Upper lobe of right lung (tissue), 1 donor: ENCODE measurements around the gene ACTR6. TPM values are rescaled to one million over a fixed set of nuclear protein-coding genes. Genes with fewer than 3 reads are reported as not detected.
"Not testable (repeated sequence)": the region's sequence is repeated elsewhere in the genome, so short reads cannot be mapped to it uniquely, and the experiment has no call there.

Source experiments
- ATAC-seq: fragments of 200-7000 bp; cut with Tn5 transposase; one replicate; pipeline ENCODE4 v1.9.1; 2020; ENCODE audit warnings: mild to moderate bottlenecking, moderate library complexity
- DNase-seq: peaks from one replicate; pipeline ENCODE4 v3.0.0-alpha.2; 2020
- H3K27ac ChIP-seq: fragments of 200-600 bp; one replicate; pipeline ENCODE4 v1.8.0; 2022
- H3K27me3 ChIP-seq: fragments of 200-600 bp; one replicate; pipeline ENCODE4 v1.8.0; 2022; ENCODE audit warnings: mild to moderate bottlenecking
- H3K36me3 ChIP-seq: fragments of 200-600 bp; one replicate; pipeline ENCODE4 v1.8.0; 2022
- H3K4me1 ChIP-seq: fragments of 200-600 bp; one replicate; pipeline ENCODE4 v1.8.0; 2022
- H3K4me3 ChIP-seq: fragments of 200-600 bp; one replicate; pipeline ENCODE4 v1.8.0; 2022; ENCODE audit warnings: mild to moderate bottlenecking
- H3K9me3 ChIP-seq: fragments of 200-600 bp; one replicate; pipeline ENCODE4 v1.8.0; 2022
- CTCF ChIP-seq: fragments of 200-600 bp; IDR thresholded peaks from one replicate; pipeline ENCODE4 v1.8.0; 2022; ENCODE audit warnings: antibody characterized with exemption
- intact Hi-C: fragments of 100-400 bp; cut with DNase I; formaldehyde crosslinking; loops from one replicate; pipeline ENCODE4 v1.11.0; 2022
- total RNA-seq: library from RNA; stranded (reverse); fragmentation: NEBNext Ultra II Directional; extraction: Animal tissue kit (Norgen Biotek cat#: 25700); gene quantifications from one replicate; pipeline ENCODE4 v1.2.1, GENCODE V29; 2021
- donor health status: DM: no; HTN: yes; CAD: no; lungs with severe emphysema.

ACTR6 gene
- total RNA-seq, 1 donor from 2014 or later, result 25.2 TPM

DNA sequence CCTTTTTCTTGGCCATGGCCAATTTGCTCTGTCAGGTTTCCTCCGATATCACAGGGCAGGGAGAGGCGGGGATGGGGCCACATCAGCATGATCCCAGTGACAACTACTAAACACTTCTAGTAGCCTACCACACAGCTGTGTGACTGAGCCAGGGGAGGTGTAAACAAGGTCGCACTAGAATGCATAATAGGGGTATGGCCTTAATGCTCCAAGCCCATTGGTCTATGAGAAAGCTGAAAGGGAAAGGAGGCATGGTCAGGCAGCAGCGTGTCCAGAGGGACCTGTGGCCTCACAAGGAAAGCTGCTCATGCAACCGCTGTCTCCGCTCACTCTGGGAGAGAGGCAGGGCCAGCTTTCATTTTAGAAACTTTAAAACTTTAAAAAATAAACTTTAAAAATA is 27.5 kb upstream of the ACTR6 start:
- H3K27ac ChIP-seq, result no peak overlapping the region
- DNase-seq, result no peak
- H3K4me3 ChIP-seq, result no peak overlapping the region
- ATAC-seq, result no peak
- intact Hi-C loops, result no loop called here
- no peaks in the 10 kb centered on the region for H3K36me3 ChIP-seq
- no peaks in the 10 kb centered on the region for H3K4me1 ChIP-seq
- TF ChIP-seq CTCF, result no peak
- H3K9me3 ChIP-seq, result no peaks in the 10 kb centered on the region
- H3K27me3 ChIP-seq, result no peaks in the 10 kb centered on the region

DNA sequence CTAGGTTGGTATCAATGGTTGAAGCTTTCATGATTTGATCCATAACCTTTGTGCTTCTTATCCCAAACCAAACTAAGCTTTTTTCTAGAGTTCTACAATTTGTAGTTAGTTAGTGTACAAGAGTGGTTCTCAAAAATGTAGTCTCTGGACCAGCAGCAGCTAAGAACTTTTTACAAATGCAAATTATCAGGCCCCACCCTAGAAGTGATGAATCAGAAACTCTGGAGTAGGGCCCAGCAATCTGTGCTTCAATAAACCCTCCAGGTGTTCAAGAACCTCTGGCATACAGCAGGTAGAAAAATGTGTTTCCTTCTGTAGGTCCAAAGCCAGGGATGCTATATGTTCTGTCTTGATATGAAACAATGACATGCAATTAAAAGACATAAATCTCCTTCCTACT is 26.1 kb upstream of the ACTR6 start:
- Histone ChIP-seq H3K4me3 (no peak overlapping the region), H3K27me3 (no peaks in the 10 kb centered on the region), H3K9me3 (no peaks in the 10 kb centered on the region), H3K36me3 (no peaks in the 10 kb centered on the region), H3K27ac (no peak overlapping the region), H3K4me1 (no peaks in the 10 kb centered on the region)
- no peak for DNase-seq
- TF ChIP-seq CTCF, result no peak
- ATAC-seq, result no peak
- intact Hi-C loops, result no loop called here

- DNase-seq, H3K4me3 ChIP-seq, H3K36me3 ChIP-seq, H3K9me3 ChIP-seq, intact Hi-C loops, H3K27me3 ChIP-seq, H3K27ac ChIP-seq, ATAC-seq, H3K4me1 ChIP-seq: not testable (repeated sequence)
These were observed 24.1 kb upstream of the ACTR6 start for GRCh38 chr12:100176493-100176892.

- TF ChIP-seq CTCF, result no peak
- H3K9me3 ChIP-seq, result no peaks in the 10 kb centered on the region
- no peaks in the 10 kb centered on the region for H3K4me1 ChIP-seq
- H3K27ac ChIP-seq, result no peak overlapping the region
- no peaks in the 10 kb centered on the region for H3K27me3 ChIP-seq
- no peak overlapping the region for H3K4me3 ChIP-seq
- ATAC-seq, result no peak
- intact Hi-C loops, result no loop called here
- no peaks in the 10 kb centered on the region for H3K36me3 ChIP-seq
- DNase-seq, result no peak
These were observed 21.4 kb upstream of the ACTR6 start for GRCh38 chr12:100179252-100179651.

GRCh38 chr12:100184549-100185145 is 16.0 kb upstream of the ACTR6 start:
- intact Hi-C loops, result no loop called here
- TF ChIP-seq CTCF, result no peak
- no peaks in the 10 kb centered on the region for H3K36me3 ChIP-seq

GRCh38 chr12:100185361-100185894 is 15.2 kb upstream of the ACTR6 start:
- Histone ChIP-seq H3K27ac (no peak overlapping the region), H3K27me3 (no peaks in the 10 kb centered on the region), H3K4me1 (no peaks in the 10 kb centered on the region), H3K36me3 (no peaks in the 10 kb centered on the region), H3K9me3 (no peaks in the 10 kb centered on the region), H3K4me3 (no peak overlapping the region)
- no peak for TF ChIP-seq CTCF
- DNase-seq, result no peak
- no peak for ATAC-seq
- intact Hi-C loops, result no loop called here

More at GRCh38 chr12:100184549-100185145, 16.0 kb upstream of the ACTR6 start:
- Histone ChIP-seq H3K9me3 (no peaks in the 10 kb centered on the region), H3K4me1 (no peaks in the 10 kb centered on the region), H3K27ac (no peak overlapping the region), H3K4me3 (no peak overlapping the region), H3K27me3 (no peaks in the 10 kb centered on the region)
- DNase-seq, result no peak
- ATAC-seq, result no peak
